Measurements from ENCODE around the gene PSMC3. TPM values are rescaled to one million over a fixed set of nuclear protein-coding genes. Genes with fewer than 3 reads are reported as not detected.
A peak's percentile ranks its signal among the peaks of the same experiment; 100 is the strongest.

Gene PSMC3
- total and polyA plus RNA-seq, 9 of the 15 experiments (the other 6 are each of a cell fraction or from before 2014, with no cell fraction given): 44.3 to 324 (median 240) TPM

GRCh38 chr11:47393163-47394049 lies 32.8 kb downstream of the PSMC3 start (continued):
- no peak for TF ChIP-seq ATF6 (CRISPR knock-in tag; IDR thresholded peaks at IDR 0.05)
- no peak for TF ChIP-seq MLX (CRISPR knock-in tag; conservative IDR thresholded peaks at IDR 0.05)
- no peak for TF ChIP-seq ZEB2 (IDR thresholded peaks at IDR 0.05)
- TF ChIP-seq ZNF740 (CRISPR knock-in tag; IDR thresholded peaks at IDR 0.05): peak; percentile 52; the same call in 1 of the 2 replicates
- TF ChIP-seq ZNF740 (tag; IDR thresholded peaks at IDR 0.05): no peak
- TF ChIP-seq CUX1 (CRISPR knock-in tag; IDR thresholded peaks at IDR 0.05): no peak
- peak; percentile 65; the same call in 1 of the 2 replicates for TF ChIP-seq ZNF584 (CRISPR knock-in tag; IDR thresholded peaks at IDR 0.05; ENCODE audit: low read depth)
- TF ChIP-seq JUN (IDR thresholded peaks at IDR 0.05; ENCODE audit: borderline replicate concordance, low read depth, low read length): no peak
- no peak for TF ChIP-seq JUN (CRISPR knock-in tag; IDR thresholded peaks at IDR 0.05; ENCODE audit: borderline replicate concordance)
- no peak for TF ChIP-seq CBFB (CRISPR knock-in tag; IDR thresholded peaks at IDR 0.05)
- no peak for TF ChIP-seq KHSRP (IDR thresholded peaks at IDR 0.05)
- no peak for TF ChIP-seq ZNF449 (CRISPR knock-in tag; IDR thresholded peaks at IDR 0.05)
- TF ChIP-seq PCBP1 (IDR thresholded peaks at IDR 0.05; ENCODE audit: low read depth, low read length, poor library complexity, severe bottlenecking): no peak
- no peak for TF ChIP-seq ARHGAP35 (IDR thresholded peaks at IDR 0.05; ENCODE audit: partially characterized antibody)
- TF ChIP-seq FOXK2 (conservative IDR thresholded peaks at IDR 0.05 in 1 of 2, IDR thresholded peaks at IDR 0.05 in 1 of 2; ENCODE audit: low read depth in 2 of 2): no peak
- TF ChIP-seq NEUROD1 (IDR thresholded peaks at IDR 0.05; ENCODE audit: borderline replicate concordance, low read depth, low read length, partially characterized antibody): no peak
